Germinal center (tissue), 1 donor: ENCODE data around the gene SRCAP.
"Not testable (repeated sequence)": the region's sequence is repeated elsewhere in the genome, so short reads cannot be mapped to it uniquely, and the experiment has no call there.

Experiments
- DNase-seq: peaks from one replicate; pipeline ENCODE4 v3.0.0; 2012; ENCODE audit warnings: mixed read lengths, low spot score

SRCAP gene

GRCh38 chr16:30664616-30665109 is 34.3 kb upstream of the SRCAP start:
- DNase-seq = no peak

- DNase-seq = no peak
These were observed 33.7 kb upstream of the SRCAP start for GRCh38 chr16:30665155-30665829.

- DNase-seq = no peak
These were observed 33.2 kb upstream of the SRCAP start for GRCh38 chr16:30665830-30666190.

- no peak for DNase-seq
These were observed 32.3 kb upstream of the SRCAP start for GRCh38 chr16:30666681-30667080.

- DNase-seq = no peak
These were observed 31.5 kb upstream of the SRCAP start for GRCh38 chr16:30667361-30667905.

- no peak for DNase-seq
These were observed 30.6 kb upstream of the SRCAP start for GRCh38 chr16:30668393-30668792.

GRCh38 chr16:30669026-30669902 is 29.7 kb upstream of the SRCAP start:
- no peak for DNase-seq

- DNase-seq = no peak
These were observed 28.8 kb upstream of the SRCAP start for GRCh38 chr16:30669903-30670824.

GRCh38 chr16:30675143-30675542 is 23.8 kb upstream of the SRCAP start:
- DNase-seq = no peak

- DNase-seq = no peak
These were observed 20.9 kb upstream of the SRCAP start for GRCh38 chr16:30677931-30678585.

- no peak for DNase-seq
These were observed 20.4 kb upstream of the SRCAP start for GRCh38 chr16:30678586-30678970.

- DNase-seq = no peak
These were observed 18.6 kb upstream of the SRCAP start for GRCh38 chr16:30680326-30680725.

GRCh38 chr16:30688701-30689100 is 10.3 kb upstream of the SRCAP start:
- DNase-seq = no peak

- DNase-seq = no peak
These were observed 7.1 kb upstream of the SRCAP start for GRCh38 chr16:30691907-30692306.

GRCh38 chr16:30692396-30693064 is 6.4 kb upstream of the SRCAP start:
- DNase-seq = no peak

GRCh38 chr16:30694926-30695693 is 3.9 kb upstream of the SRCAP start:
- DNase-seq = no peak

GRCh38 chr16:30696646-30697045 is 2.3 kb upstream of the SRCAP start:
- not testable (repeated sequence) for DNase-seq

GRCh38 chr16:30697264-30698138 is 1.5 kb upstream of the SRCAP start:
- DNase-seq = peak; percentile 92
